ENCODE results near the gene KLF6. TPM values are rescaled to one million over a fixed set of nuclear protein-coding genes. Genes with fewer than 3 reads are reported as not detected.

The KLF6 gene
- total RNA-seq, 1 experiment from 2014 or later = 27.7 TPM

DNA sequence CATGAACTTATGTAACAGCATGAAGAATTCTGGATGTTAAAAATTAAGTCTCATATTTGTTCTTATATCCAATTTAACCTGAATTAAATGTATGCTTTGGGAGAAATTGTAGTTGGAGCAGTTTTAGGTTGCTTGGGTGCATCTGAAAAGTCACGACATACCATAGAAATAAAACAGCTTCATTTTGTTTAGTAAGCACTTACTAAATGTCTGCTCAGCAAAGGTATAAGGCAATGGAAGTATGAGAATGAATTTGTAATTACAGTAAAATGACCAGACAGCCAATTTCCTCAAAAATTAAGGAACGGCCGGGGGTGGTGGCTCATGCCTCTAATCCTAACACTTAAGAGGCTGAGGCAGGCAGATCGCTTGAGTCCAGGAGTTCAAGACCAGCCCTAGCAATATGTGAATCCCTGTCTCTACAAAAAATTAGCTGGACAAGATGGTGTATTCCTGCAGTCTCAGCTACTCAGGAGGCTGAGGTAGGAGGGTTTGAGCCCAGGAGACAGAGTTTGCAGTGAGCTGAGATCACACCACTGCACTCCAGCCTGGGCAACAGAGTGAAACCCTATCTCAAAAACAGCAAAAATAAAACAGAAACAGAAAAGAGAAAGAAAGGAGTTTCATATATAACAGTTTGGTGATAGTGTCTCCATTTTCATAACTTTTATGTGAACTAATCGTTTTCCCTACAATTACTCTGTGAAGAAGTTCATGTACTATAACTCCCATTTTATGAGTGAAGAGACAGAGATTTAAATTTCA lies 47.2 kb upstream of the KLF6 start:
- Histone ChIP-seq H3K36me3 (ENCODE audit: low read depth) (no peaks in the 10 kb centered on the region), H3K9me2 (ENCODE audit: insufficient read depth) (no peaks in the 10 kb centered on the region), H3K4me1 (replicated peaks; ENCODE audit: insufficient read depth) (peaks cover 9% of the 10 kb centered on the region; the same call in 1 of the 2 replicates), H3K9me3 (ENCODE audit: insufficient read depth, low read depth) (no peaks in the 10 kb centered on the region), H4K20me1 (ENCODE audit: insufficient read depth) (no peaks in the 10 kb centered on the region), H3K4me3 (no peak overlapping the region), H3K4me2 (no peak overlapping the region), H3K27me3 (ENCODE audit: insufficient read depth, low read depth) (no peaks in the 10 kb centered on the region), H3K79me2 (ENCODE audit: low read depth) (no peaks in the 10 kb centered on the region), H3F3A (ENCODE audit: insufficient read depth, low read depth) (no peaks in the 10 kb centered on the region), H3K27ac (no peak overlapping the region), H2AFZ (no peak overlapping the region)
- ChIA-PET POLR2A (ENCODE audit: unreplicated experiment) (no interaction called here), CTCF (no interaction called here)
- DNase-seq = no peak
- TF ChIP-seq, protein P1, sequence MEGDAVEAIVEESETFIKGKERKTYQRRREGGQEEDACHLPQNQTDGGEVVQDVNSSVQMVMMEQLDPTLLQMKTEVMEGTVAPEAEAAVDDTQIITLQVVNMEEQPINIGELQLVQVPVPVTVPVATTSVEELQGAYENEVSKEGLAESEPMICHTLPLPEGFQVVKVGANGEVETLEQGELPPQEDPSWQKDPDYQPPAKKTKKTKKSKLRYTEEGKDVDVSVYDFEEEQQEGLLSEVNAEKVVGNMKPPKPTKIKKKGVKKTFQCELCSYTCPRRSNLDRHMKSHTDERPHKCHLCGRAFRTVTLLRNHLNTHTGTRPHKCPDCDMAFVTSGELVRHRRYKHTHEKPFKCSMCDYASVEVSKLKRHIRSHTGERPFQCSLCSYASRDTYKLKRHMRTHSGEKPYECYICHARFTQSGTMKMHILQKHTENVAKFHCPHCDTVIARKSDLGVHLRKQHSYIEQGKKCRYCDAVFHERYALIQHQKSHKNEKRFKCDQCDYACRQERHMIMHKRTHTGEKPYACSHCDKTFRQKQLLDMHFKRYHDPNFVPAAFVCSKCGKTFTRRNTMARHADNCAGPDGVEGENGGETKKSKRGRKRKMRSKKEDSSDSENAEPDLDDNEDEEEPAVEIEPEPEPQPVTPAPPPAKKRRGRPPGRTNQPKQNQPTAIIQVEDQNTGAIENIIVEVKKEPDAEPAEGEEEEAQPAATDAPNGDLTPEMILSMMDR (conservative IDR thresholded peaks at IDR 0.05) = no peak
- TF ChIP-seq EZH2 (IDR thresholded peaks at IDR 0.05; ENCODE audit: low read depth) = no peak
- intact Hi-C loops (cut with micrococcal nuclease; ENCODE audit: unreplicated experiment) = no loop called here
- no TSS peak for BruUV-seq (replicated peaks)

DNA sequence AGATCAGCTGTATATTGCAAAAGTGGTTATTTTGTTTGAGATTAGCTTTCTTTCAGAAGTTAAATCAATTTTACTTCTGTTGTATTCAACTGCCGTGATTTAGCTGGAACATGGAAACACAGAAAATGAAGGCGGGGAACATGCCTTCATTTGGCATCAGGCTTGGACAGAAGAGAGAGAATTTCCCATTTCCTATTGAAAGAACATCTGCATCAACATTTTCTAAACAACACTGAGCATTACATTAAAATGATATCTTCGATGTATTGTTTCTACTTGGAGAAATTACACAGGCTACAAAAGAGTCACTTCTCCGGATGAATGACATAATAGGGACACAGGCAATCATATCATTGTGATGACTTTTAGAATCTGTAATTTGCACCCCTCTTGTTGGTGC lies 46.6 kb upstream of the KLF6 start:
- ChIA-PET CTCF (no interaction called here), POLR2A (ENCODE audit: unreplicated experiment) (no interaction called here)

DNA sequence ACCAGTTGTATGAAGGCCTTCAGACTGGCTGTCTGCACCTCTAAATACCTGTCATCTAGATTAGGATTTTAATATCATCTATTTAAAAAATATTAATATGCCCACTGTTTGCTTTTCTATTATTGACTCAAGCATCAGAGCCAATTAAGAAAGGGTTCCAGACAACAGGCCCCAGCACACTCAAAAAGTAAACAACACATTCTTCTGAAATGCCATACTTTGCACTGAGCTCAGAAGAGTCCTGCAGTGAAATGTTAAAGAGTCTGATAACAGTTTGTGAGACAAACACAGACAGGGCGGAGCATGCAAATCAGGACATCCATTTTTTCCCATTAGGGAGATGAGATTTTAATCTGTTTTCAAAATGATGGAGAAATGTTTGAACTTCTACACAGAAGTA lies 45.9 kb upstream of the KLF6 start:
- Histone ChIP-seq H3F3A (ENCODE audit: insufficient read depth, low read depth) (peaks cover 3% of the 10 kb centered on the region; the same call in 1 of the 2 replicates), H2AFZ (no peak overlapping the region), H3K4me2 (no peak overlapping the region), H4K20me1 (ENCODE audit: insufficient read depth) (no peaks in the 10 kb centered on the region), H3K4me1 (replicated peaks; ENCODE audit: insufficient read depth) (peaks cover 14% of the 10 kb centered on the region), H3K27ac (no peak overlapping the region), H3K9me3 (ENCODE audit: insufficient read depth, low read depth) (no peaks in the 10 kb centered on the region), H3K4me3 (no peak overlapping the region), H3K27me3 (ENCODE audit: insufficient read depth, low read depth) (no peaks in the 10 kb centered on the region), H3K9me2 (ENCODE audit: insufficient read depth) (no peaks in the 10 kb centered on the region), H3K79me2 (ENCODE audit: low read depth) (no peaks in the 10 kb centered on the region), H3K36me3 (ENCODE audit: low read depth) (no peaks in the 10 kb centered on the region)
- intact Hi-C loops (cut with micrococcal nuclease; ENCODE audit: unreplicated experiment) = no loop called here
- no TSS peak for BruUV-seq (replicated peaks)
- CTCF ChIA-PET = no interaction called here
- no peak for DNase-seq
- TF ChIP-seq EZH2 (IDR thresholded peaks at IDR 0.05; ENCODE audit: low read depth) = no peak
- TF ChIP-seq, protein P1 (conservative IDR thresholded peaks at IDR 0.05) = no peak
- POLR2A ChIA-PET (ENCODE audit: unreplicated experiment) = no interaction called here

More for the DNA sequence above, 46.6 kb upstream of the KLF6 start:
- no peaks in the 10 kb centered on the region for H3K9me3 ChIP-seq (ENCODE audit: insufficient read depth, low read depth)
- H3F3A ChIP-seq (ENCODE audit: insufficient read depth, low read depth) = no peaks in the 10 kb centered on the region
- H3K27me3 ChIP-seq (ENCODE audit: insufficient read depth, low read depth) = no peaks in the 10 kb centered on the region
- no peak overlapping the region for H3K4me3 ChIP-seq
- no peaks in the 10 kb centered on the region for H4K20me1 ChIP-seq (ENCODE audit: insufficient read depth)
- H3K4me2 ChIP-seq = no peak overlapping the region
- intact Hi-C loops (cut with micrococcal nuclease; ENCODE audit: unreplicated experiment) = no loop called here
- no peak for DNase-seq
- H2AFZ ChIP-seq = no peak overlapping the region
- TF ChIP-seq EZH2 (IDR thresholded peaks at IDR 0.05; ENCODE audit: low read depth) = no peak
- TF ChIP-seq, protein P1 (conservative IDR thresholded peaks at IDR 0.05) = no peak
- H3K36me3 ChIP-seq (ENCODE audit: low read depth) = no peaks in the 10 kb centered on the region
- no peaks in the 10 kb centered on the region for H3K9me2 ChIP-seq (ENCODE audit: insufficient read depth)
- no peaks in the 10 kb centered on the region for H3K79me2 ChIP-seq (ENCODE audit: low read depth)
- no TSS peak for BruUV-seq (replicated peaks)
- no peak overlapping the region for H3K27ac ChIP-seq
- peaks cover 9% of the 10 kb centered on the region for H3K4me1 ChIP-seq (replicated peaks; ENCODE audit: insufficient read depth)
